Measurements from ENCODE around the gene TIMM44. TPM values are rescaled to one million over a fixed set of nuclear protein-coding genes. Genes with fewer than 3 reads are reported as not detected.

TIMM44 gene
- total and polyA plus RNA-seq, 8 donors, result 19.8 to 83.1 (median 27.0) TPM

- no peak for ATAC-seq
- Histone ChIP-seq H3K27ac (no peak overlapping the region), H3K9me3 (no peaks in the 10 kb centered on the region), H3K4me1 (no peaks in the 10 kb centered on the region), H3K36me3 (peaks cover 0 to 21% (median 3%) of the 10 kb centered on the region in 3 donors), H3K27me3 (no peaks in the 10 kb centered on the region), H3K4me3 (no peak overlapping the region)
- 87 to 91% methylated on average over 35 of the region's 35 CpGs for WGBS, 2 donors
- TF ChIP-seq, protein P1, sequence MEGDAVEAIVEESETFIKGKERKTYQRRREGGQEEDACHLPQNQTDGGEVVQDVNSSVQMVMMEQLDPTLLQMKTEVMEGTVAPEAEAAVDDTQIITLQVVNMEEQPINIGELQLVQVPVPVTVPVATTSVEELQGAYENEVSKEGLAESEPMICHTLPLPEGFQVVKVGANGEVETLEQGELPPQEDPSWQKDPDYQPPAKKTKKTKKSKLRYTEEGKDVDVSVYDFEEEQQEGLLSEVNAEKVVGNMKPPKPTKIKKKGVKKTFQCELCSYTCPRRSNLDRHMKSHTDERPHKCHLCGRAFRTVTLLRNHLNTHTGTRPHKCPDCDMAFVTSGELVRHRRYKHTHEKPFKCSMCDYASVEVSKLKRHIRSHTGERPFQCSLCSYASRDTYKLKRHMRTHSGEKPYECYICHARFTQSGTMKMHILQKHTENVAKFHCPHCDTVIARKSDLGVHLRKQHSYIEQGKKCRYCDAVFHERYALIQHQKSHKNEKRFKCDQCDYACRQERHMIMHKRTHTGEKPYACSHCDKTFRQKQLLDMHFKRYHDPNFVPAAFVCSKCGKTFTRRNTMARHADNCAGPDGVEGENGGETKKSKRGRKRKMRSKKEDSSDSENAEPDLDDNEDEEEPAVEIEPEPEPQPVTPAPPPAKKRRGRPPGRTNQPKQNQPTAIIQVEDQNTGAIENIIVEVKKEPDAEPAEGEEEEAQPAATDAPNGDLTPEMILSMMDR (IDR thresholded peaks at IDR 0.05), result no peak
- peak in 1 of 6 donors; percentile 53 for DNase-seq
- intact Hi-C loops (cut with DNase I), result no loop called here
- no peak for FAIRE-seq
Measured at GRCh38 chr19:7971553-7972520, 28.4 kb upstream of the TIMM44 start.

DNA sequence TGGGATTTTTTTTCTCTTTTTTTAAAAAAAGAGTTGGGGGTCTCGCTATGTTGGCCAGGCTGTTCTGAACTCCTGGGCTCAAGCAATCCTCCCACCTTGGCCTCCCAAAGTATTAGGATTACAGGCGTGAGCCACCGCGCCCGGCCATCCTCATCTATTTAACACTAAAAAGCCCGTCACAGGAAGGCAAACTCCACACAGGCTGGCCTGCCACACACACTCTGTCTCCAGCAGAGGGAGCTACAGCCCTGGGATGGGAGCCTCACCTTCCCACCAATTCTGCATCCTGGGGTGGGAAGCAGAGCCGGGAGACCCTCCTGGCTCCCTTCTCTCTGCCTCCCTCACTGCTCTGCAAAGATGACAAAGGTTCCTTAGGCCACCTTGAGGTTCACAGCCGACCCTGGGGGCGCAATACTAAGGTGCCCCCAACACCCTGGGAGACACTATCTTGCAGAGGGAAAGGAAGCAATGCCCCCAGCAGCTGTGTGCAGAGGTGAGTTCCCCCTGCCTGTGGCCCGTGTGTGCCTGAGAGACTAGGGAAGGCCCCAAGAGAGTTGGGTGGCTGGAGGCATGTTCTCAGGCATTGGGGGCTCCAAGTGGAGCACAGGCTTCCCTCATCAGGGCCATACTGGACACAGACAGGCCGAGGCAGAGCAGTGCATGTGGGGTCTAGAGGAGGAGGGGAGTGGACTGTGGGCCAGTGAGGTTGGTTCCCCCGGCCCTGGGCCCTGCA lies 27.4 kb upstream of the TIMM44 start:
- ATAC-seq, result peak in 3 of 4 donors; percentile 60 to 72 (median 70)
- Histone ChIP-seq H3K4me1 (no peaks in the 10 kb centered on the region), H3K4me3 (no peak overlapping the region), H3K9me3 (no peaks in the 10 kb centered on the region), H3K36me3 (peaks cover 0 to 26% (median 3%) of the 10 kb centered on the region in 3 donors), H3K27ac (no peak overlapping the region), H3K27me3 (no peaks in the 10 kb centered on the region)
- DNase-seq, result peak in 3 of 6 donors; percentile 32 to 43 (median 37)
- intact Hi-C loops (cut with DNase I), result no loop called here
- WGBS, 2 donors, result 73 to 81% methylated on average over 12 of the region's 12 CpGs
- FAIRE-seq, result no peak
- TF ChIP-seq, protein P1 (IDR thresholded peaks at IDR 0.05), result peak; percentile 22 to 62 (median 49)

DNA sequence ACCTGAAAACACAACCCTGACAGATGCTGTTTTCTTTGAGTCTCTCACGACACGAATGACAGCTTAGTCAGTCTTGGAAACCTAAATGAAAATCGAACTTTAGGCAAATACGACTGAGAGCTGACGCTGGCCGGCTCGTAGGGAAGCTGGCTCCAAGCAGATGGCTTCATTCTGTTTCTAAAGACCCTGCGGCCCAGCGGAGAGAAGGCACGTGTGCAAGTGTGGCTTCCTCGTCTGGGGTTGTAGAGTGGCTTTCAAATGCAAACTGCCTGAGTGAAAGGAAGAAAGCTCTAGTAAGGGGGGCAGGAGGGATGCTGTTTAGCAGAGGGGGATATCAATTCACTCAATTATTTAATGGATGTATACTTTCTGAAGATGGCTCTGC lies 26.1 kb upstream of the TIMM44 start:
- DNase-seq (peak in 1 of 6 donors; percentile 7), FAIRE-seq (no peak), ATAC-seq (no peak)
- Histone ChIP-seq H3K9me3 (no peaks in the 10 kb centered on the region), H3K36me3 (peaks cover 0 to 30% (median 3%) of the 10 kb centered on the region in 3 donors), H3K27ac (no peak overlapping the region), H3K27me3 (no peaks in the 10 kb centered on the region), H3K4me3 (no peak overlapping the region), H3K4me1 (no peaks in the 10 kb centered on the region)
- intact Hi-C loops (cut with DNase I), result no loop called here
- TF ChIP-seq, protein P1 (IDR thresholded peaks at IDR 0.05), result no peak
- WGBS, 2 donors, result 88 to 89% methylated on average over 11 of the region's 11 CpGs

- no peaks in the 10 kb centered on the region for H3K27me3 ChIP-seq
- no peak overlapping the region for H3K4me3 ChIP-seq
- WGBS, 2 donors, result 91% methylated on average over 20 of the region's 20 CpGs
- H3K27ac ChIP-seq, result no peak overlapping the region
- no peak for FAIRE-seq
- TF ChIP-seq, protein P1 (IDR thresholded peaks at IDR 0.05), result no peak
- H3K36me3 ChIP-seq, result peaks cover 0 to 31% (median 3%) of the 10 kb centered on the region in 3 donors
- ATAC-seq, result no peak
- peak in 1 of 6 donors; percentile 37 for DNase-seq
- no peaks in the 10 kb centered on the region for H3K9me3 ChIP-seq
- intact Hi-C loops (cut with DNase I), result no loop called here
- H3K4me1 ChIP-seq, result no peaks in the 10 kb centered on the region
Measured at GRCh38 chr19:7968796-7969554, 25.5 kb upstream of the TIMM44 start.

All from pancreas (tissue), 10 donors.